HCT116 (cell line): ENCODE measurements around the gene HADH. TPM values are rescaled to one million over a fixed set of nuclear protein-coding genes. Genes with fewer than 3 reads are reported as not detected.
"Not testable (repeated sequence)": the region's sequence is repeated elsewhere in the genome, so short reads cannot be mapped to it uniquely, and the experiment has no call there.

Experiments used
- ATAC-seq: fragments of 200-7000 bp; cut with Tn5 transposase; 2 replicates; pipeline ENCODE4 v1.9.1; 2020; ENCODE audit warnings: mild to moderate bottlenecking, moderate library complexity
- BruUV-seq: library from RNA; stranded (reverse); fragments of 400-500 nt; replicated peaks from 2 replicates; lab custom pipeline; 2021; lab: Mats Ljungman, UMichigan
- CTCF ChIA-PET: fragments of 300-600 bp; sonication (Branson Sonifier 250); formaldehyde crosslinking; loops from one replicate; lab custom pipeline; 2021; ENCODE audit warnings: antibody characterized with exemption; lab: Charles Lee
- POLR2A ChIA-PET: fragments of 300-600, 350-600 bp; sonication (Branson Sonifier 250); formaldehyde crosslinking; loops from one replicate; lab custom pipeline; 2021; ENCODE audit warnings: antibody characterized with exemption; lab: Charles Lee
- RAD21 ChIA-PET, 2 experiments: fragments of 300-600 bp; sonication (Branson Sonifier 250); formaldehyde crosslinking; loops; one replicate each; lab custom pipeline; 2023; ENCODE audit warnings: low total read pairs in 2 of 2; ENCODE audit not compliant: uncharacterized antibody in 2 of 2, unreplicated experiment in 2 of 2, low non-redundant PET in 1 of 2; lab: Charles Lee
- DNase-seq: peaks from one replicate; pipeline ENCODE4 v3.0.0-alpha.2; 2010; ENCODE audit warnings: low read depth, low spot score
- H2AFZ ChIP-seq: fragments of 200-600 bp; shearing (Covaris generic), sonication (generic); 2 replicates; pipeline ENCODE4 v1.6.1; 2017; ENCODE audit warnings: low read depth, mixed run types, mixed read lengths, antibody characterized with exemption, low read length; ENCODE audit not compliant: poor library complexity, severe bottlenecking
- H3K27ac ChIP-seq: 2 replicates; pipeline ENCODE4 v1.5.1; 2012; ENCODE audit warnings: low read depth, low read length
- H3K27me3 ChIP-seq: fragments of 200-600 bp; sonication (generic); 2 replicates; pipeline ENCODE4 v1.6.1; 2016; ENCODE audit warnings: mixed run types, low read length, mixed read lengths; ENCODE audit not compliant: insufficient read depth
- H3K36me3 ChIP-seq, 2 experiments: fragments of 200-500 bp in 1 of 2; fragments of 200-600 bp in 1 of 2; sonication (Bioruptor generic) in 1 of 2; sonication (generic) in 1 of 2; 2 replicates each; pipeline versions ENCODE4 v1.5.1 to v1.6.1; 2014 to 2016; ENCODE audit warnings: low read length in 2 of 2, inconsistent platforms in 1 of 2, mixed read lengths in 1 of 2, mixed run types in 1 of 2; ENCODE audit not compliant: insufficient read depth in 2 of 2, control insufficient read depth in 1 of 2
- H3K4me1 ChIP-seq, 2 experiments: fragments of 200-600 bp in 1 of 2; sonication (generic) in 1 of 2; 2 replicates each; pipeline versions ENCODE4 v1.5.1 to v1.6.1; 2012 to 2017; ENCODE audit warnings: low read length in 2 of 2, inconsistent platforms in 1 of 2, mild to moderate bottlenecking in 1 of 2, mixed read lengths in 1 of 2, mixed run types in 1 of 2, moderate library complexity in 1 of 2; ENCODE audit not compliant: insufficient read depth in 2 of 2, control insufficient read depth in 1 of 2
- H3K4me2 ChIP-seq: fragments of 200-600 bp; sonication (generic); 2 replicates; pipeline ENCODE4 v1.6.1; 2017; ENCODE audit warnings: mixed run types, low read length, mixed read lengths
- H3K4me3 ChIP-seq, 2 experiments: fragments of 200-600 bp in 1 of 2; sonication (generic) in 1 of 2; replicated peaks in 1 of 2; 2 replicates each; pipeline ENCODE4 v1.5.1; 2011 to 2016; ENCODE audit warnings: low read length in 2 of 2, control low read depth in 1 of 2, low read depth in 1 of 2, mild to moderate bottlenecking in 1 of 2, mixed read lengths in 1 of 2, mixed run types in 1 of 2
- H3K79me2 ChIP-seq: fragments of 200-600 bp; sonication (generic); 2 replicates; pipeline ENCODE4 v1.6.1; 2017; ENCODE audit warnings: mild to moderate bottlenecking, mixed run types, low read length, moderate library complexity, mixed read lengths; ENCODE audit not compliant: insufficient read depth
- H3K9ac ChIP-seq: fragments of 200-600 bp; sonication (generic); 2 replicates; pipeline ENCODE4 v1.6.1; 2016; ENCODE audit warnings: low read length, mixed read lengths
- H3K9me2 ChIP-seq: fragments of 200-600 bp; sonication (generic), shearing (Covaris generic); 2 replicates; pipeline ENCODE4 v1.6.1; 2017; ENCODE audit warnings: mixed run types, mild to moderate bottlenecking, moderate library complexity; ENCODE audit not compliant: insufficient read depth
- H3K9me3 ChIP-seq, 2 experiments: fragments of 200-500 bp in 1 of 2; fragments of 200-600 bp in 1 of 2; sonication (Bioruptor generic) in 1 of 2; sonication (generic) in 1 of 2; 2 replicates each; pipeline ENCODE4 v1.6.1; 2014 to 2017; ENCODE audit warnings: low read length in 2 of 2, mixed read lengths in 2 of 2, inconsistent platforms in 1 of 2, low read depth in 1 of 2, mild to moderate bottlenecking in 1 of 2, mixed run types in 1 of 2, moderate library complexity in 1 of 2; ENCODE audit not compliant: control insufficient read depth in 1 of 2, insufficient read depth in 1 of 2
- H4K20me1 ChIP-seq: fragments of 200-600 bp; sonication (generic), shearing (Covaris generic); 2 replicates; pipeline ENCODE4 v1.6.1; 2017; ENCODE audit warnings: mixed run types, mild to moderate bottlenecking, moderate library complexity; ENCODE audit not compliant: insufficient read depth
- CEBPB ChIP-seq: IDR thresholded peaks from 2 replicates; pipeline ENCODE4 v1.6.1; 2012; ENCODE audit warnings: low read depth
- EZH2 ChIP-seq: fragments of 200-600 bp; sonication (generic); IDR thresholded peaks from 2 replicates; pipeline ENCODE4 v1.6.1; 2017; ENCODE audit warnings: antibody characterized with exemption, mixed run types
- EZH2phosphoT487 ChIP-seq: fragments of 200-600 bp; IDR thresholded peaks from 2 replicates; pipeline ENCODE4 v1.6.1; 2018; ENCODE audit warnings: antibody characterized with exemption, borderline replicate concordance
- FOSL1 ChIP-seq: IDR thresholded peaks from 2 replicates; pipeline ENCODE4 v1.6.1; 2012; ENCODE audit warnings: low read depth
- MAX ChIP-seq: IDR thresholded peaks from 2 replicates; pipeline ENCODE4 v1.6.1; 2012
- POLR2AphosphoS5 ChIP-seq: IDR thresholded peaks from 2 replicates; pipeline ENCODE4 v1.6.1; 2011; ENCODE audit warnings: mild to moderate bottlenecking, low read depth, low read length, moderate library complexity
- REST ChIP-seq: IDR thresholded peaks from 2 replicates; pipeline ENCODE4 v1.6.1; 2012; ENCODE audit warnings: low read depth
- SP1 ChIP-seq: IDR thresholded peaks from 2 replicates; pipeline ENCODE4 v1.6.1; 2012; ENCODE audit warnings: low read depth
- SRF ChIP-seq: IDR thresholded peaks from 2 replicates; pipeline ENCODE4 v1.6.1; 2012; ENCODE audit warnings: low read depth
- ZFX ChIP-seq: fragments of 450-650 bp; IDR thresholded peaks from 2 replicates; pipeline ENCODE4 v1.6.1; 2017
- ZNF274 ChIP-seq: fragments of 200-500 bp; sonication (Bioruptor generic); IDR thresholded peaks from 2 replicates; pipeline ENCODE4 v1.6.1; 2014; ENCODE audit warnings: mild to moderate bottlenecking, low read depth, low read length, inconsistent platforms
- intact Hi-C: fragments of 100-400 bp; cut with micrococcal nuclease; formaldehyde crosslinking; loops from 2 replicates; pipeline ENCODE4 v1.10.0; 2022
- total RNA-seq: library from RNA; stranded (reverse); gene quantifications from one replicate; pipeline ENCODE4 v1.2.1, GENCODE V29; 2021; ENCODE audit not compliant: unreplicated experiment

HADH gene
- total RNA-seq, 1 experiment from 2014 or later = 30.2 TPM

- H3K4me2 ChIP-seq, H3K4me1 ChIP-seq, H3K27me3 ChIP-seq, H3K9me2 ChIP-seq, H3K36me3 ChIP-seq, H3K9me3 ChIP-seq, H4K20me1 ChIP-seq, ATAC-seq, H3K4me3 ChIP-seq, DNase-seq, H3K9ac ChIP-seq, CTCF ChIA-PET, RAD21 ChIA-PET, H3K79me2 ChIP-seq, H3K27ac ChIP-seq, BruUV-seq, H2AFZ ChIP-seq, POLR2A ChIA-PET: not testable (repeated sequence)
- intact Hi-C loops = loop anchor here (10.0 kb wide), 1 partner anchor 1392 kb away; no protein-coding TSS in a partner anchor
Measured at GRCh38 chr4:108012382-108012781, 22.7 kb downstream of the HADH start.

GRCh38 chr4:108013327-108013726, 23.6 kb downstream of the HADH start:
- CTCF ChIA-PET = no interaction called here
- intact Hi-C loops = loop anchor here (10.0 kb wide), 1 partner anchor 1391 kb away; no protein-coding TSS in a partner anchor
- no peak for ATAC-seq
- Histone ChIP-seq H3K9me3 (no peaks in the 10 kb centered on the region), H3K27me3 (no peaks in the 10 kb centered on the region), H3K36me3 (peaks cover 6 to 7% of the 10 kb centered on the region in 2 experiments; a peak in 2 of 4 replicates), H3K27ac (no peak overlapping the region), H3K9me2 (no peaks in the 10 kb centered on the region), H2AFZ (no peak overlapping the region), H3K4me3 (no peak overlapping the region)
- DNase-seq = no peak
- no TSS peak for BruUV-seq
- no peak for TF ChIP-seq CEBPB
- no peak for TF ChIP-seq EZH2phosphoT487
- TF ChIP-seq, all 23 proteins: peak for 0
- Histone ChIP-seq H3K4me1 (no peaks in the 10 kb centered on the region), H3K4me2 (no peak overlapping the region), H3K79me2 (peaks cover 4% of the 10 kb centered on the region; the same call in 1 of the 2 replicates), H3K9ac (no peak overlapping the region), H4K20me1 (no peaks in the 10 kb centered on the region)
- ChIA-PET POLR2A (no interaction called here), RAD21 (no interaction called here)

GRCh38 chr4:108013955-108014354, 24.3 kb downstream of the HADH start:
- ATAC-seq (no peak), DNase-seq (no peak)
- Histone ChIP-seq H3K4me2 (no peak overlapping the region), H3K27ac (no peak overlapping the region), H3K79me2 (no peaks in the 10 kb centered on the region), H4K20me1 (no peaks in the 10 kb centered on the region), H3K27me3 (no peaks in the 10 kb centered on the region), H3K9ac (no peak overlapping the region), H3K4me3 (no peak overlapping the region), H3K36me3 (peaks cover 6 to 7% of the 10 kb centered on the region in 2 experiments; a peak in 2 of 4 replicates), H3K9me3 (no peaks in the 10 kb centered on the region), H3K9me2 (no peaks in the 10 kb centered on the region), H2AFZ (no peak overlapping the region), H3K4me1 (no peaks in the 10 kb centered on the region)
- RAD21 ChIA-PET = no interaction called here
- POLR2A ChIA-PET = no interaction called here
- intact Hi-C loops = loop anchor here (10.0 kb wide), 1 partner anchor 1391 kb away; no protein-coding TSS in a partner anchor
- BruUV-seq = no TSS peak
- CTCF ChIA-PET = no interaction called here
- TF ChIP-seq ZFX (no peak), MAX (no peak), REST (no peak), ZNF274 (no peak), CEBPB (no peak), SP1 (no peak), SRF (no peak), FOSL1 (no peak), POLR2AphosphoS5 (no peak), EZH2 (no peak)
